AG09309 (cell line): ENCODE measurements around the gene TUBGCP5.

Experiments
- DNase-seq: peaks from one replicate; pipeline ENCODE4 v3.0.0-alpha.2; 2010; ENCODE audit warnings: low read depth
- H3K4me3 ChIP-seq: 2 replicates; pipeline ENCODE4 v1.5.1; 2011; ENCODE audit warnings: mild to moderate bottlenecking, low read depth, low read length, moderate library complexity; ENCODE audit not compliant: control insufficient read depth
- CTCF ChIP-seq: IDR thresholded peaks from 2 replicates; pipeline ENCODE4 v1.5.1; 2011; ENCODE audit warnings: mild to moderate bottlenecking, low read depth, low read length, inconsistent platforms; ENCODE audit not compliant: insufficient read depth, control insufficient read depth; ENCODE audit errors: missing control alignments

TUBGCP5 gene

GRCh38 chr15:23073890-23074646 is 34.7 kb upstream of the TUBGCP5 start:
- no peak for TF ChIP-seq CTCF
- no peak for DNase-seq
- no peak overlapping the region for H3K4me3 ChIP-seq

- no peak for TF ChIP-seq CTCF
Measured at GRCh38 chr15:23072633-23073032, 33.3 kb upstream of the TUBGCP5 start.

GRCh38 chr15:23069496-23070166 is 30.3 kb upstream of the TUBGCP5 start:
- DNase-seq: no peak
- no peak for TF ChIP-seq CTCF
- H3K4me3 ChIP-seq: no peak overlapping the region

More at GRCh38 chr15:23072633-23073032, 33.3 kb upstream of the TUBGCP5 start:
- DNase-seq: no peak
- H3K4me3 ChIP-seq: no peak overlapping the region

GRCh38 chr15:23067416-23067815 is 28.0 kb upstream of the TUBGCP5 start:
- DNase-seq: no peak

GRCh38 chr15:23065836-23066235 is 26.5 kb upstream of the TUBGCP5 start:
- no peak overlapping the region for H3K4me3 ChIP-seq
- TF ChIP-seq CTCF: no peak
- DNase-seq: no peak

More at GRCh38 chr15:23067416-23067815, 28.0 kb upstream of the TUBGCP5 start:
- TF ChIP-seq CTCF: no peak
- H3K4me3 ChIP-seq: no peak overlapping the region

GRCh38 chr15:23064156-23064555 is 24.8 kb upstream of the TUBGCP5 start:
- TF ChIP-seq CTCF: no peak
- H3K4me3 ChIP-seq: no peak overlapping the region
- DNase-seq: no peak
